Measurements from ENCODE around the gene GRID2IP. TPM values are rescaled to one million over a fixed set of nuclear protein-coding genes. Genes with fewer than 3 reads are reported as not detected.

GRID2IP gene
- total and polyA plus RNA-seq, 2 of the 8 experiments (the other 6 are each of a cell fraction or from before 2014, with no cell fraction given): 0.80 to 1.3 TPM

- TF ChIP-seq CHD7 (IDR thresholded peaks at IDR 0.05; ENCODE audit: insufficient replicate concordance, low read length): no peak
- TF ChIP-seq ZNF274 (IDR thresholded peaks at IDR 0.05; ENCODE audit: borderline replicate concordance, extremely low read depth, low read length): no peak
- no peak for TF ChIP-seq POLR2A (IDR thresholded peaks at IDR 0.05; ENCODE audit: control extremely low read depth in 1 of 2, low read depth in 2 of 2, low read length in 2 of 2)
- no peak for TF ChIP-seq SUZ12 (IDR thresholded peaks at IDR 0.05; ENCODE audit: low read length)
- no peak for TF ChIP-seq CTBP2 (IDR thresholded peaks at IDR 0.05; ENCODE audit: borderline replicate concordance, insufficient read depth, insufficient read length, low read length)
- TF ChIP-seq EGR1 (IDR thresholded peaks at IDR 0.05; ENCODE audit: borderline replicate concordance, low read depth, low read length): no peak
- TF ChIP-seq POU5F1 (IDR thresholded peaks at IDR 0.05; ENCODE audit: low read depth, low read length): no peak
- no peak for TF ChIP-seq FOSL1 (IDR thresholded peaks at IDR 0.05; ENCODE audit: insufficient read depth, low read depth, low read length)
- TF ChIP-seq RFX5 (IDR thresholded peaks at IDR 0.05; ENCODE audit: borderline replicate concordance, low read depth, low read length): no peak
Observed at GRCh38 chr7:6542368-6542767, 8.9 kb downstream of the GRID2IP start (continued).
